Activated T-helper 9 cell treated with anti-CD3 and anti-CD28 coated beads, Interleukin-2, amount 50 U/mL, for 16 hours (primary cell): ENCODE data around the gene MCM9.

Experiments
- DNase-seq: peaks from one replicate; pipeline ENCODE4 v3.0.0-alpha.2; 2020; ENCODE audit warnings: low read depth

The MCM9 gene

GRCh38 chr6:118799826-118800225 is 135.1 kb downstream of the MCM9 start:
- DNase-seq = no peak

DNA sequence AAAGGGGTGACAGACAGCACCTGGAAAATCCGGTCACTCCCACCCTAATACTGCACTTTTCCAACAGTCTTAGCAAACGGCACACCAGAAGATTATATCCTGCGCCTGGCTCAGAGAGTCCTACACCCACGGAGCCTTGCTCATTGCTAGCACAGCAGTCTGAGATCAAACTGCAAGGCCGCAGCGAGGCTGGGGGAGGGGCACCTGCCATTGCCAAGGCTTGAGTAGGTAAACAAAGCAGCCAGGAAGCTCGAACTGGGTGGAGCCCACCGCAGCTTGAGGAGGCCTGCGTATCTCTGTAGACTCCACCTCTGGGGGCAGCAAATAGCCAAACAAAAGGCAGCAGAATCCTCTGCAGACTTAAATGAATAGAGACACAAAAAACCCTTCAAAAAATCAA is 138.4 kb downstream of the MCM9 start:
- DNase-seq = peak; percentile 42

DNA sequence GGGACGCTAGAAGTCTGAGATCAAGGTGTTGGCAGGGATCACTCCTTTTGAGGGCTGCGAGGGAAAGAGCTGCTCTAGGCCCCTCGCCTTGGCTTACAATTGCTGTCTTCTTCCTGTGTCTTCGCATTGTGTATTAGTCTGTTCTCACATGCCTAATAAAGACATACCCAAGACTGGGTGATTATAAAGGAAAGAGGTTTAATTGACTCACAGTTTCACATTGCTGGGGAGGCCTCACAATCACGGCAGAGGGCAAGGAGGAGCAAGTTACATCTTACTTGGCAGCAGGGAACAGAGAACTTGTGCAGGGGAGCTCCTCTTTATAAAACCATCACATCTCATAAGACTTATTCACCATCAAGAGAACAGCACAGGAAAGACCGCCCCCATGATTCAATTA is 143.5 kb downstream of the MCM9 start:
- no peak for DNase-seq

GRCh38 chr6:118789954-118790353 is 145.0 kb downstream of the MCM9 start:
- DNase-seq = no peak

DNA sequence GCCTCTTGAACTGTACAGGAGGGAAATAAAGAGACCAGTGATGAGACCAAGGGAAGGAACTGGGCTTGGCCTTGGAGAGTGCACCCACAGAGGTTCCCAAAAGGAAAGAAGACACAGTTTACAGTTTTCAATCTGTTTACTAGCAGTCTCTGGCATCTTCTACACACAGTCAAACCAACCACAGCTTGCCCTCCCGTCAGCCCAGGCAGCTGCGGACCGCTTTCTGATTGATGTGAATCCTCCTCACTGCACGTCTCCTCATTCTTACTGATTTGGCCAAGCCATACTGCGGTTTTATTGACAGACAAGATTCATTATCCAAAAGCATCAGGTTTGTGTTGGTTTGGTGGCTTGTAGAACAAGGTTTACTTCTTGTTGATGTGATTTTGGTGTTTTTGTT is 145.5 kb downstream of the MCM9 start:
- no peak for DNase-seq

GRCh38 chr6:118788702-118789101 is 146.3 kb downstream of the MCM9 start:
- DNase-seq = no peak

DNA sequence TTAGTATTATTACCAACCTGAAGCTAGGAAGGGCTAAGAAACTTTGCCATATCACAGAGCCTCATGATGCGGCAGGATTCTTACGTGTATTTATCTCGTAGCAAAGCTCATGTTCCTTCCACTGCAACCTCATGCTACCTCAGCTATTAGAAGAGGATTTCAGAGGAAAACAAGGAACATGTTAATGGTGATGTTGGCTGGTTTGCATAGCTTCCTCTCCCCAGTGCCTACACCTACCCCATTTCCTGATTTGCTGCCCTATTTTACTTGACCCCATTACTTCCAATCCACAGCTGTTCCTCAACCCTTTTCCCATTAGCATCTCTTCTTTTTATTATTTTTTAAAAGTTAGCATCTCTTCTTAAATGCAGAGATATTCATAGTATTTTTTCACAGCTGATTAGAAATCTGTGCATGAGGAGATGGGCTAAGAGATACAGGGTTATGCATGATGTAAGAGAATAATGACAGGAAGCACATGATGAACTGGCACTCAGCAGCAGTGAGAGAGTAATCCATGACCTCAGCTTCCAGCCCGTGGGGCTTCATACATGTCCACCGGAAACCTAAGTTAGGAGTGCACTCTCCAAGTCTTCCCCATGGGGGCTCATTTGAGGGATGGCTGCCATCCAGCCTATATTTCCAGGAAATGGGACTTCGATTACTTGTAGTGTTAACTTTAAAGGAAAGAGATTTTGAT is 147.1 kb downstream of the MCM9 start:
- DNase-seq = no peak

DNA sequence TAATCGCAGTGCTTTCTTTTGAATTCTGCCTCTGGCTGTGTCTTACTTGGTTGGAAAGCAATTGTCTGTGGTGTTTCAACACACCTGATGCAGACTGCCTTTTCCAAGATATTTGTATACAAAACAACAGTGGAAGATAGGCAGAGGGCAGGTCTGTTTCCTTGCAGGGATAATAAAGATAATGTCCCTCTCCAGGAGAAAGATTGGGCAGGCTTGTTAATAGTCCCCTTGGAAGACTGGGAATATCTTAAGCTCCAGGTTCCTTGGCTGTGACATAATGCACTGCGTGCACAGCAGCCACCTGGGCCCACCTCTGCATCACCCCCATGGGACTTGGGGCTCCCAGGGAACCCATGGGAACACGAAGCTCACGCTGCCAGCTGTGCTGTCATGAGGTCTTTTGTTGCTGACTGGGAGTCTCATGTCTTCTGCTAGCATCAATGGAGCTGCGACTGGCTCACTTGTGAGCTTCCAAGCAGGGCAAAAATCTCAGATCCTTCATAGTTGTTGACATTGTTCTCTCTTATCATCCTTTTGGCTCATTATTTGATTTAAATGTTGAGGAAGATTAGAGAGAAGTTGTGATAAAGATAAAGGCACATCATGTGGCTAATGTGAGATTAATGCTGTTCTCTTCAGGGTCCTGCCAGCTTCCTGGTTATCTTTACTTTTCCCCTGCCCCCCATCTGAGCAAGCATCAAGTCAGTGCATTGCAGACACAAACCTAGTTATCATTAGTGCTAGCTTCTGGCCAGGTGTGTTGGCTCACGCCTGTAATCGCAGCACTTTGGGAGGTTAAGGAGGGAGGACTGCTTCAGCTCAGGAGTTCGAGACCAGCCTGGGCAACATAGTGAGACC is 148.1 kb downstream of the MCM9 start:
- no peak for DNase-seq

GRCh38 chr6:118785601-118786000 is 149.4 kb downstream of the MCM9 start:
- no peak for DNase-seq

GRCh38 chr6:118784641-118785164 is 150.3 kb downstream of the MCM9 start:
- DNase-seq = no peak

DNA sequence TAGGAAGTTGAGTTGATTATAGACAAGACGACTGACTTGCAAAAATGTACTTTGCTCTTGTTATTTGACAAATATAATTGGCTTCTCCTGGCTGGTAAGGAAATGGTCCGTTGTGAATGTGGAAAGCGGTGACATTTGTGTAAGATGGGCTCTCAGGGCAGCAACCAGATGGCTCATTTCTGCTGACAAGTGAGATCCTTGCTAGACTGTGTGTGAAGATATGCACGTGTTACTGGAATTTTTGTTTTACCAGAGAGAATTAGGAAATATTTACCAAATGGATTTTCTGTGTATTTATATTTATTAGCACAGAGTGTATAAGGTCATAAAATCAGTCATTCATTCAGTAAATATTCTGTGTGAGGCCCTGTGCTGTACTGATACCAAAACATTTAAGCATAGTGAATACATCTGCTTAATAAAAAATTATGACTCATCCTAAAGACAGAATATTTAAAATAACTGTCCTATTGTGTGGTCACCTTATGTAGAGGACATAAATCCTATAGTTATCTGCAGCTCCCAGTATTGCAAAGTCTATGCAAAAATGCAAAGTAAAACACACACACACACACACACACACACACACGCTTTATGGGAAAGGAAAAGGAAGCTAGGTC is 150.9 kb downstream of the MCM9 start:
- no peak for DNase-seq

DNA sequence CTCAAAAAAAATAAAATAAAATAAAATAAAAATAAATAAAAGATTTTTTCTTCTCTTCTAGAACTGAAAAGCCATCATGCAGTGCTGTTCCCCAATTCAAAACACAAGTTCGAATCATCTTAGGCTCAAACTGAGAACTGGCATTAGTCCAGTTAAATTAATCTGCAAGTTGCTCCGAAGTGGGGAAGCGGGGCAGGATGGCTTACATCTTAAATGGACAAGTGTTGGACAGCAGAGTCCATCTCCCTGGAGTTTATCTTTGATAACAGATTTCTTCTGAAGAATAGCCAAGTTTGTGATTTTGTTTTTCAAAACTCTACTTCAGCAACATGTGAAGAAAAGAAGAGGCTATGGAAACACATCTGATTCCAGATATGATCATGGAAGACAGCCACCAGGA is 152.3 kb downstream of the MCM9 start:
- no peak for DNase-seq

DNA sequence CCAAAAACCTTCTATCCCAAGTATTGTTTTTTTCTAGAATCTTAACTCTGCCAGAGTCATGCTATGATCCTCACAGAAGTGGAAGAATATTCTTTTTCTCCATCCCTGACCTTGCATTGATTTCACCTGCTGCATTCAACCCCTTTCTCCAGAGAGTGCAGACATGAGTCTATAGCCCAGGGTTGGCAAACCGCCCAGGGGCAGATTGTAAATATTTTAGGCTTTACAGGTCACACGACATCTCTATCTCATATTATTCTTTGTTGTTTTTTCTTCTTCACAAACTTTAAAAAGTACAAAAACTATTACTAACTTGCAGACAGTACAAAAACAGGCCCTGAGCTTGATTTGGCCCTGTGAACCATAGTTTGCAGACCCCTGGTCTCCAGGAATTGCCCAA is 153.1 kb downstream of the MCM9 start:
- DNase-seq = no peak

- no peak for DNase-seq
Measured at GRCh38 chr6:118780668-118781067, 154.3 kb downstream of the MCM9 start.

DNA sequence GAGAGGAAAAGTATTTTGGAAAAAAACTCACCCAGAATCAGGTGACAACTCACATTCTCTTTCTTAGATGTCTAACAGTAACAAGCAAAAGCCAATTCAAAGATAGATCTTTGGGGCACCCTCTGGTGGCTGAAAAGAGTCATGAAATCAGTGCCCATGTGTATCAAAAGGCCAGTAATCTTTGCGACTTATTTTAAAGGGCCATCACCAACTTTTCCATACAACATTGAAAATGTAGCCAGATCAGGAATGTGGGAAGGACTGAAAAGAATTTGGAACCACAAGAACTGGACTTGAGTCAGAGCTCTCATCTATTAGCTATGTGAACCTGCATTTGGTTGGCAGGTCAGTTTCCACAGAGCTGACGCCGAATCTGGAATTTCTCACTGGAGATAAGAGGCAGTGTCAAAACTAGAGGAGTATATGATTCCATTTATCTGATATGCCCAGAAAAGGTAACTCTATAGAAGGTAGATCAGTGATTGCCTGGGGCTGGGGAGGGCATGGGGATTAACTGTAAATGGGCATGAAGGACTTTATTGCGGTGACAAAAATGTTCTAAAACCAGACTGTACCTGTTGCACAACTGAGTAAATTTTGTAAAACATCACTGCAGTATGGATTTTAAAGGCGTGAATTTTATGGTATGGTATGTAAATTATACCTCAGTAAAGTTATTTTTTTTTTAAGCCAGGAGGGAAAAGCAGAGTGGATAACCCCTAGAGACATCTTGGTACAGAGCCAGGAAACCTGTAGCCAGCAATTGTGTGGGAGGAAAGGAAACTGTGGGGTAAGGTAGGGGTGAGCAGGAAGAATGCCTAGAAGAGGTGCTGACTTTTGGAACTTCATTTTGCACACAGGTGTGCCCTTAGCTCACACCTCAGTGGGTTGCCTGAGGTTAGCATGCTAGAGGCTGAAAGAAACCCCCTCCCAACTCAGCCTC is 158.1 kb downstream of the MCM9 start:
- DNase-seq = peak; percentile 41

GRCh38 chr6:118775381-118775780 is 159.6 kb downstream of the MCM9 start:
- no peak for DNase-seq

DNA sequence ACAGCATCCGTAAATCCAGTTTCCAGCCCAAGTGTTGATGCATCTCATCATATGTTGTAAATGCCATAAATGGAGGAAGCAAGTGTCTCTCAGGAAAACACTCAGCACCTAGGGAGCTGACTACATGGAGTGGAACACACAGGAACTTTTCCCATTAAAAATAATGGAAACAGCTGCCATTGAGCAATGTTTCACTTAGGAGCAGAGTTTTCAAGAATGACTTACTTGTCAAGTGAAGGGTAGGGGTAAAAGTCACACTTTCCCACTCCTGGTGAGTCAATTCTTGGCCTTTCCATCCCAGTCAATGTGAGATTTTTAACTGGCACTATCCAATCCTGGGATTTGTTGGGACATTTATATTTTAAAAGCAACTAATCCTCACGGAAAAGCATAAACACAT is 160.4 kb downstream of the MCM9 start:
- DNase-seq = no peak

GRCh38 chr6:118772886-118773285 is 162.1 kb downstream of the MCM9 start:
- no peak for DNase-seq

DNA sequence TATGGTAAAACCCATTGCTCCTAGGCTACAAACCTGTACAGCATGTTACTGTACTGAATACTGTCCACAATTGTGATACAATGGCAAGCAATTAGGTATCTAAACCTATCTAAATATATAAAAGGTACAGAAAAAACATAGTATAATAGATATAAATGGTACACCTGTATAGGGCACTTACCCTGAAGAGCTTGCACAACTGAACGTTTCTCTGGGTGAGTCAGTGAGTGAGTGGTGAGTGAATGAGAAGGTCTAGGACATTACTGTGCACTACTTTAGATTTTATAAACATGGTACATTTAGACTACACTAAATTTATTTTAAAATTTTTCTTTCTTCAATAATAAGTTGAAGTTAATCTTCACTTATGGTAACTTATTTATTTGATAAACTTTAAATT is 163.7 kb downstream of the MCM9 start:
- DNase-seq = no peak

DNA sequence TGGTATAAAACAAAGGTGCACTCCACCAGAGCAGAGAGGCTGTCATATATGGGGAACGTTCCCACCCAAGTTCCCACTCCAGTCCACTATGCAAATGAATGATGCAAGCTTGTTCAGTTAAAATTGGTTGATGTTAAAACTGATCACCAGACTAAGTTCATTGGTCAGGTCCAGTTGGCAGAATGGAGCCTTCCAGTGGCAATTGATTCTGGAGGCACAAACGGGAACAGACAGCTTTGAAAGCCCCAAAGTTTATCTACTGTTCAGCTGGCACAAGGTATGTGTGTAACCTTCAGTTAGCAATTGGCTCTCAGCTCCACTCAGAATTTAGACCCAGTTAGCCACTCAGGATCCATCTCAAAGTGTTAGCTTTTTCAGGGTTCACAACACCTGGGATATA is 164.1 kb downstream of the MCM9 start:
- DNase-seq = no peak

GRCh38 chr6:118770112-118770788 is 164.7 kb downstream of the MCM9 start:
- no peak for DNase-seq
